Measurements from ENCODE around the gene CFD. TPM values are rescaled to one million over a fixed set of nuclear protein-coding genes. Genes with fewer than 3 reads are reported as not detected.

The CFD gene
- total RNA-seq, 1 donor from 2014 or later: 21.5 TPM

DNA sequence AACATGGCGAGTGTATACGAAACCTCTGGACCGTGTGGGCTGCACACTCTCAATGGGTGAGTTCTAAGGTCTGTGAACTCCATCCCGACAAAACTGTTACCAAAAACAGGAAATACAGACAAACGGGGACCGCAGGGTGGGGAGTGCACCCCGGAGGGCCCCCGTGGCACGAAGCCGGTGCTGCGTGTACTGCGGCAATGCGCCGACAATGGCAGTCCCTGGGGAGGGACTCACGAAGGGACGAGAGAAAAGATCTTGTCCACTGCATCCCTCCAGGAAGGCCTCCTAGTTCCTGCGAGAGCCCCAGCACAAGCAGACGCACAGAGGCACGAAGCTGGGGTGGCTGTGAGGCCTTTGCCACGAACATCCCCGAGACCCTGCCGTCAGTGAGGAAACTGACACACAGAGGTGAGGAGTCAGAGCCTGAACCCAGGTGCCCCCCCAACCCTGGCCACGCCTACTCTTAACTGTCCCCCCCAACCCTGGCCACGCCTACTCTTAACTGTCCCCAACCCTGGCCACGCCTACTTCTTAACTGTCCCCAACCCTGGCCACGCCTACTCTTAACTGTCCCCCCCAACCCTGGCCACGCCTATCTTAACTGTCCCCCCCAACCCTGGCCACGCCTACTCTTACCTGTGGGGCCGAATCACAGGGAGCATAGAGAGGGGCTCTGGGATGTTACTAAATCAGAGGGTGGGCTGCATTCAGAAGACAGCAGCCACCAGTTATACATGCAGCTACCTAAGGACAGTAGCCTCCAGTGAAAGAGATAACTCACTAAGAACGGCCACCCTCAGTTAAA, 29.3 kb downstream of the CFD start:
- ATAC-seq: no peak

DNA sequence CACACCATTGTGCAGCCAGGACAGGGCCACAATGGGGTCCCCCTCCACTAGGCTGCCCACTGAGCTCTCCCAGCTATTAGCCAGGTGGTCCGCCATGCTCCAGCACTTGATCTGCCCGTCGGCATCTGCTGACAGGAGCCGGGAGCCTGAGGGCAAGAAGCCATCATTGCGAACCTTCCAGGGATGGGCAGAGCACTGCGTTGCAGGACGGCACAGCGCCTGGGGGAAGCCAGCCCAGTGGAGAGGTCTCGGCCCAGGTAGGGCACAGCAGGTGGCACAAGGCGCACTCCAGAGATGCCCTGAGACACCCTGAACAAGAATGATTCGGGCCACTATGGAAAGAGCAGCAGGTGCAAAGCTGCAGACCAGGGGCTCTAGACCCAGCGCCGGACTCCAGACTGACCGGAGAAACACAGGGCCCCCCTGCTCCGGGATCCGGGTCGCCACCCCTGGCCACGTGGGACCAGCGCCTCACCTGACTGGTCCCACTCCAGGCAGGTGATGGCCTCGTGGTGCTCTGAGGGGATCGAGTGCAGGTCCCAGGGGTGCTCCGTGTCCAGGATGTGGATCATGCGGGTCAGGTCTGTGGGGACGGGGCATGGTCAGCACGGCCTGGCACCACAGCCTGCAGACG, 30.3 kb downstream of the CFD start:
- ATAC-seq: no peak

DNA sequence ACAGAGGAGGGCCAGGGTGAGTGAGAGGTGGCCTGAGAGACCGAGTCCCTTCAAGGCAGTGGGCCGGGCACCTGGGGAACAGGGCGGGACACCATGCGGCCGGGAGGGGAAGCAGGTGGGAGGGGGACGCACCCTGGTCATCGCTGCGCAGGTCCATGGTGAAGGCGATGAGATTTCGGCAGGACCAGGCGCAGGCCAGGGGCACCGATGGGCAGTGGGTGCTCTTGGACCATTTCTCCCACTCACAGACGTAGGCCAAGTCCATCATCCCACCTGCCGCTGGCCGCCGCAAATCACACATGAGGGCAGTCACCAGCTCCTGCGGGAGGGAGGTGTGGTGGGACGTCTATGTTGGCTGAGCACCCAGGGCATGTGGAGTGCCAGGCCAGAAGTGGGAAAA, 31.4 kb downstream of the CFD start:
- no peak for ATAC-seq

DNA sequence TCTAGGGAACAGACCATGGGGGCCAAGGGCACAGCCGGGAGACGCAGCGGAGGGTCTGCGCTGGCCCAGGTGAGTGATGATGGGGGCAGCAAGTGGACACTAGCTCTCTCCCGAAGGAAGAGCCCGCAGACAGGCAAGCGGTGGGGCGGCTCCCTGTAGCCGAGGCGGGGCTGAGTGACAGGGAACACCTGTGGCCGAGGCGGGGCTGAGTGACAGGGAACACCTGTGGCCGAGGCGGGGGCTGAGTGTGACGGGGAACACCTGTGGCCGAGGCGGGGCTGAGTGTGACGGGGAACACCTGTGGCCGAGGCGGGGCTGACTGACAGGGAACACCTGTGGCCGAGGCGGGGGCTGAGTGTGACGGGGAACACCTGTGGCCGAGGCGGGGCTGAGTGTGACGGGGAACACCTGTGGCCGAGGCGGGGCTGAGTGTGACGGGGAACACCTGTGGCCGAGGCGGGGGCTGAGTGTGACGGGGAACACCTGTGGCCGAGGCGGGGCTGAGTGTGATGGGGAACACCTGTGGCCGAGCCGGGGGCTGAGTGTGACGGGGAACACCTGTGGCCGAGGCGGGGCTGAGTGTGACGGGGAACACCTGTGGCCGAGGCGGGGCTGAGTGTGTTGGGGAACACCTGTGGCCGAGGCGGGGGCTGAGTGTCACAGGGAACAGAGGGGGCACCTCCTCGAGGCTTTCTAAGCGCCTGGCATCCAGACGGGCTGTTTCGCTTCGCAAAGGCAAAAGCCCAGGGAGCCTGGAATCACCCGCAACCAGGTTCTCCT, 32.1 kb downstream of the CFD start:
- ATAC-seq: peak; percentile 17

DNA sequence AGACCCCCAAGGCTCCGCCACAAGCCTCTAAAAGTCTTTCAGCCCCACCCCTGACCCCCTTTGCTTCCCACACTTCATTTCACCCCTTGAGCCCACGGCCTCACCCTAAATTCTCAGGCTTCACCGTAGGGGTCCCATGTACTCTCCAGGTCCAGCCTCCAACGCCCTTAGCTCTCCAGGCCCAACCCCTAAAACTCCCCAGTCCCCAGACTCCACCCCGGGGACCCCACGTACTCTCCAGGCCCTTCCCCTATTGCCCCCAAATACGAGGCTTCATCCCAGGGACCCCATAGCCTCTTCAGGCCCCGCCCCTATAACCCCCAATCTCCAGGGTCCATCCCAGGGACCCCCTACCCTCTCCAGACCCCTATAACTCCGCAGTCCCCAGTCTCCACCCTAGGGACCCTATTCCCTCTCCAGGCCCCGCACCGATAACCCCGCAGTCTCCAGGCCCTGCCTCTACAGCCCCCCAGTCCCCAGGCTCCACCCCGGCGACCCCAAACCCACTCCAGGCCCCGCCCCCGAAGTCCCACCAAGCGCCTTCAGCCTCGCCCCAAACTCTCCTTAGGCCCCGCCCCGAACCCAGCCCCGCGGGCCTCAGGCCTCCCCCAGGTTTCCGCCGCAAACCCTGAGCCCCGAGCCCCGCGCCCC, 32.9 kb downstream of the CFD start:
- ATAC-seq: peak; percentile 28

DNA sequence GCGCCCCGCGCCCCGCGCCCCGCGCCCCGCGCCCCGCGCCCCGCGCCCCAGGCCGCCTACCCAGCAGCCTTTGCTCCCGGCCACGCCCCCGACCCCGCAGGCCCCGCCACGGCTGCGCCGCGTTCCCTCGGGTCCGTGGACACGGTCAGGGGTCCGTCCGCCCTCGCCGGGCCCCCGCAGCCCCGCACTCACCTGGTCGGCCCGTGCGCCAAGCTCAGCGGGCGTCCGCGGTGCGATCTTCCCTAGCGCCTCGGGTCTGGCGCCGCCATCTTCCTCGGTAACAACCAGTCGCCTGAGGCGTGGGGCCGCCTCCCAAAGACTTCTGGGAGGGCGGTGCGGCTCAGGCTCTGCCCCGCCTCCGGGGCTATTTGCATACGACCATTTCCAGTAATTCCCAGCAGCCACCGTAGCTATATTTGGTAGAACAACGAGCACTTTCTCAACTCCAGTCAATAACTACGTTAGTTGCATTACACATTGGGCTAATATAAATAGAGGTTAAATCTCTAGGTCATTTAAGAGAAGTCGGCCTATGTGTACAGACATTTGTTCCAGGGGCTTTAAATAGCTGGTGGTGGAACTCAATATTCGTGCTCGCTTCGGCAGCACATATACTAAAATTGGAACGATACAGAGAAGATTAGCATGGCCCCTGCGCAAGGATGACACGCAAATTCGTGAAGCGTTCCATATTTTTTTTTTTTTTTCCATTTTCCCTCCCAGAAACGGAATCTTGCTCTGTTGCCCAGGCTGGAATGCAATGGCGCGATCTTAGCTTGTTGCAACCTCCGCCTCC, 33.6 kb downstream of the CFD start, which contains the start of the genes MED16 and RNU6-9:
Gene MED16 (minus strand): TSS at position 294 of the 796 bp plus-strand sequence. CDS start 2,056 bp downstream, outside the sequence.
Gene RNU6-9 (plus strand): TSS at position 591 of the 796 bp plus-strand sequence.
- peak; percentile 85 for ATAC-seq

DNA sequence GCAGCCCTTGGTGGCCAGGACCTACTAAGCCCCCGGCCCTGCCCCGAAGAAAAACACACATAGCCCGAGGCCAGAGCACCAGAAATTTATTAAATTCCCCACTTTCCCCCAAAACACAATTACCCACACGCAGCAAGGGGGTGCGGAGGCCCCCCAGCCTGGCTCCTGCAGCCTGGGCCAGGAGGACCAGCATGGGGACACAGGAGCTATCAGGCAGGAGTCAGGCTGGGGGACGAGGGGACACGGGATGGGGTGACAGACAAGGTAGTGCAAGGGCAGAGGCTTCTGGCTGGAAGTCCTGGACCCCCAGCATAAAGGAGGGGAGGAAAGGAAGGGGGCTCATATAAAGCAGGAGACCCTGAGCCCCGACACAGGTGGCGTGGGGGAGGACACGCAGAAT, 37.0 kb downstream of the CFD start:
- ATAC-seq: no peak

DNA sequence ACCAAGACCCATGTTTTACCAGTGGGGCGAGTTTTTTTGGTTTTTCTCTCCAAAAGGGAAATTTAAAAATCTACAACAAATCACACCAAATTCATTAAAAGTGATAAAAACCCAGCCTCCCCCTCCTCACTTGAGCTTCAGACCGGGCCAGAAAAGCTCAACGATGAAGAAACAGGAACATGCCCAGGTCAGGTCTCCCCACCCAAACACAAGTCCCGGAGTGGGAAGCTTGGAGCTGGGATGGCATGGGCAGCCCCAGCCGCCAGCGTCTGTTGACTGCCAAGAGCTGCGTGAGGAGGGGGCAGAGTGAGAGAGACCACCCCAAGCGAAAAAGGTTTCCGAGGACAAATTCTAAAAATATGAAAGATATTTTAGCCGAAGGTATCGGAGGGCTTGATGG, 37.5 kb downstream of the CFD start:
- ATAC-seq: no peak

DNA sequence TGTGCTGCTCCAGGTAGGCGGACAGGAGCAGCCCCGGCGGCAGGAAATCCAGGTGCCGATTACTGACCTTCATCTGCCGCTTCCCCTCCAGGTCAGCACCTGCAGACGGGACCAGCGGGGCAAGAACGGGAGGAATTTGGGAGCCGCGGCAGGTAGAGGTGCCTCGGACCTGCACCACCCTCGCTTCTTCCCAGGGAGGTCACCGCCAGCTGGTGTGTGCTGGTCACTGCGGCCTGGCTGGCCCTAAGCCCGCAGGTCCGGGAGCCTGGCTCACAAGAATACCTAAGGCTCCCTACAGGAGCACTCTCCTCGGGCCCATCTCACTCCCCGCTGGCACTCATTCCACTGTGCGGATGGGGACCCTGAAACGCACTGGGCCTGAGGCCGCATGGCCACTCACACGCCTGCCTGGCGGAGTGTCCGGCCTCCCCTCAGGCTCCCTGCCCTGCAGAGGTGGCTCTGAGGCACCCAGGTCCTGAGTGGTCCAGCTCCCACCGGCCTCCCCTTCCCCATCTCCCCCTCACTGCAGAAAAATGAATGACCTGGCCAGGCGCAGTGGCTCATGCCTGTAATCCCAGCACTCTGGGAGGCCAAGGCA, 38.1 kb downstream of the CFD start:
- ATAC-seq: no peak

DNA sequence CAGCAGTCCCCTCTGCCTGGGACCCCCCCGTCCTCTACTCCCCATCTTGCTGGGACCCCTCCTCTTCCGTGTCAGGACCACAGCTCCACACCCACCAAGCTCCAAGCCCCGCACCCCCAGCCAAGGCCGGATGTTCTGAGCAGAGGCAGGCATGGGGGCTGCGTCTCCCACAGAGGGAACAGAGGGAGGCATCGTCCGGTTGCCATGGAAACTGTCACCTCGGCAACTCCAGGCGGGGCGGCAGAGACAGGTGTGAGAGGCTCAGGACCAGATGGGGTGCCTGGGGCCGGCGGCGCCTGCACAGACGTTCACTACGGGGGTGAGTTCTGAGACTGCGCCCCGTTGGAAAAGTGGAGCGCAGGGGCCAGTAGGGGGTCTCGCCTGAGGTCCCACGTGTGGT, 39.2 kb downstream of the CFD start:
- ATAC-seq: no peak

DNA sequence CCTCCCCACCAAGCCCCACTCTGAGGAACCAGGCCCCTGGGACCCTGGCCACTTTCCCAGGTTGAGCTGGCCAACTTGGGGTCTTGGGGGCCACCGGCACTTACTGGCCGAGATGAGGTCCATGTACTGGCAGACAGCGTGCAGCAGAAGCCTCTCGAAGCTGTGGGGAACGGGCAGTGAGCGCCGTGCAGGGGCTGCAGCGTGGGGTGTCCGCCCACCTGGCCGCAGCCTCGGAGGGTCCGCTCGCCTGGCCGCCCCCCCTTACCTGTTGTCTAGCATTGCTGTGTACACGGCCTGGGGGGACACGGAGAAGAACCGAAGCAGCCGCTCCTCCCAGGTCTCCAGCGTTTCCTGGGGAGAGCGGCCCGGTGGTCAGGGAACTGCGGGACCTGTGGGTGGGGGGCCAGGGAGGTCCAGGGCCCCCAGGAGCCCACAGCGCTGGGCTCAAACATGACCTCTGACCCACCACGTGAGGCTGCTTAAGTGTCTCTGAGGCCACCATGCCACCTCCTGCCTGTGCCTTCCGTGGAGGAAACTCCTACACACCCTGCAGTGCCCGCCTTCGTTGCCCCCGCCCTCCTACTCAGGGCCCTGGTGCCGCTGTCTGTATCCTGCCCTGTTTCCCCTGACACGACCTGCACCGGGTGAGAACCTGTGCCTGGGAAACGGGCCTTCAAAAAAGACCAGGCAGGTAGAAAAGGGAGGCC, 40.0 kb downstream of the CFD start:
- no peak for ATAC-seq

DNA sequence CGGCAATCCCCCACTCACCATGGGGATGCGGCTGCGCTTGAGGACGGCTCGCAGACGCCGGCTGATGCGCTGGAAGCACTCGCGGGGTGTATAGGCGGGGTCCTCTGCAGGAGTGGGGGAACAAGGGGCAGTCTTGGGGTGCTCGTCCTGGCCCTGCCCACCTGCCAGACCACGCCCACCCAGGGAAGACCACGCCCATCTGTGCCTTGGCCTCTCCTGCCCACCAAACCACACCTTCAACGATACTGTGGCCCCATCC, 40.5 kb downstream of the CFD start:
- peak; percentile 7 for ATAC-seq

DNA sequence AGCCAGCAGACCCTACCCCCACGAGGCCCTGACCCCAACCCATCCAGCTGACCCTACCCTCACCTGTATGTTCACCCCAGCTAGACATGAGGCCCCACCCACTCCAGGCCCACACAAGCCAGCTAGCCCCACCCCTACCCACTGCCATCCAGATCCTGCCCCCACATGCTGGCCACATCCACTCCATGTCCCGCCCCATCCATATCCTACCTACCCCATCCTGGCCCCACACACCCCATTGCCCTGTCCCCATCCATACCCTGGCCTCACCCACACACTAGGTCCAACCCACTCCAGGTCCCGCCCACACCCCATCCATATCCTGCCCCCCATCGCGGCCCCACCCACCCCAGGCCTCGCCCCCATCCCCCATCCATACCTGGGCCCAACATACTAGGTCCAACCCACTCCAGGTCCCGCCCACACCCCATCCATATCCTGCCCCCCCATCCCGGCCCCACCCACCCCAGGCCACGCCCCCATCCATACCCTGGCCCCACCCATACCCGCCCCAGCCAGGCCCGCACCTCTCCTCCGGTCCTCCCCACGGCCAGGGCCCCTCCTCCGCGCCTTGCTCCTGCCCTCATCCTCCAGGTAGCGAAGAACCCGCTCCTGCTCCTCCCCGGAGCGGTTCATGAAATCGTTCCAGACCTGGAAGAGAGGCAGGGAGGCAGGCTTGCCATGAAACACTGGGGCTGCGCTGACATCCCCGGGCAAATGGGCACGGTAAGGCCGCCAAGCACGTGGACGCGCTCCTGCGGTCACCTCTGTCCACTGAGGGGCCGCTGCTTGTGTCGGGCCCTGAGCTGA, 41.0 kb downstream of the CFD start:
- ATAC-seq: peak; percentile 49

DNA sequence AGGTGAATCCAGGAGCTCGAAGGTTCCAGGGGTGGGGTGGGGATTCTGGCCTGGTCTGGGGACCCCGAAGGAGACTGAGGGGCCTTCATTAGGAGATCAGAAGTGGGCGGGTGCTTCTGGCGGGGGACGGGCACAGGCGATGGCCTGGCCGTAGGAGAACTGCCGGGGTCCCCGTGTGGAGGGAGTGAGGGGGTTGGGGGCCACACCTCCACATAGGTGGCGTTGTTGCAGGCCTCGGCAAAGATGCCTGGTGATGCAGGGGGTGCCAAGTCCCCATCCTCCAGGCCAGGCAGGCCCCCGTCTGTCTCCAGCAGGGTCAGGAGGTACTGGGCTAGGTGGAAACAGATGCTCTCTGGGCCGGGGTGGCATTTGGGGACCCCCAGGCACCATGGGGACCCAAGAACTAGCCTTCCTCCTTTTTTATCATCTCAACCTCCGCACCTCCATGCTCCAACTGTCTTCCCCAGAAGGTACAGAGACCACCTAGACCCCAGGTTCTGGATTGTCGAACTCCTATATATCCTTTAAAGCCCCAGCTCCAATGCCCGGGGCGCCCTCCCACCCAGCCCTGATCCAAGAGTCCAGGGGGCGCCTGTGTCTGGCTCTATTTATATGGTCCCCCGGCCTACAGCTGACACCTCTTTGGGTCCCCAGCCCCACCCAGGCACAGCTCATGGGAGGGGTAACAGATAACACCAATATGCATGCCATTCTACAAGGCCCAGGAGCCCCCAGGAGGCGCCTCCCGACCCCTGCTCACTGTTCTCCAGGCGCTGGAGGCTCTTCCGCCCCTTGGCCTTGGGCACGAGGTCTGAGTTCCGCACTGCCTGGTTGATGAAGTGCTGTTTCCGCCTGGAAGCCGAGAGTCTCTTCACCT, 42.0 kb downstream of the CFD start:
- no peak for ATAC-seq

DNA sequence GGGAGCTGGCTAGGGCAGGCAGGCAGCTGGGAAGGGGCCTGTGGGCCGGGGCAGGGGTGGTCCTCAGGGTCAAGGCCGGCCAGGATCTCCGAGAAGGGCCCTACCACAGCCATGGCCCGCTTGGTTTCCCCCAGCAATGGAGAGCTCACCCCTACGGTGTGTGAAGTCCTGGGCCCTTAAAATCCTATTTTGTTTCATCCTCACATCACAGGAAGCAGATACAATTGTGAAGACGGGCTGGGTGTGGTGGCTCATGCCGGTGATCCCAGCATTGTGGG, 42.6 kb downstream of the CFD start:
- ATAC-seq: no peak

DNA sequence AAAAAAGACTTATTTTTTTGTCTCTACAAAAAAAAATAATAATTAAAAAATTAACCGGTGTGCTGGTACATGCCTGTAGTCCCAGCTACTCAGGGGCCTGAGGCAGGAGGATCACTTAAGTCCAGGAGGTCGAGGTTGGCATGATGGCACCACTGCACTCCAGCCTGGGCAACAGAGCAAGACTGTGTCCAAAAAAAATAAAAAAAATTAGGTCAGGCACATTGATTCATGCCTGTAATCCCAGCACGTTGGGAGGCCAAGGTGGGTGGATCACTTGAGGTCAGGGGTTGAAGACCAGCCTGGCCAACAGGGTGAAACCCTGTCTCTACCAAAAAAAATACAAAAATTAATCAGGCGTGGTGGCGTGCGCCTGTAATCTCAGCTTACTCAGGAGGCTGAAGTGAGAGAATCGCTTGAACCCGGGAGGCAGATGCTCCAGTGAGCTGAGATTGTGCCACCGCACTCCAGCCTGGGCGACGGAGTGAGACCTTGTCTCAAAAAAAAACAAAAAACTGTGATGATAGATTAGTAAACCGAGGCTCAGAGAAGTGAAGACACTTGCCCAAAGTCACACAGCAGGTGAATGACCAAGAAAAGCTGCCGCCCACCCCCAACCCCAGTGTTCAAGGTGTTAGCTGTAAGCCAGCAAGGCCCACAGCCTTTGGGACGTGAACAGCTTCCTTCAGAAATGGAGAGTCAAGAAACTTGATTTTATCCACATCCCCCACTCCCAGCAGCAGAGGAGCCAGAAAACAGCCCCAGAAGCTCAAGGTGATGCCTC, 43.2 kb downstream of the CFD start:
- ATAC-seq: no peak

DNA sequence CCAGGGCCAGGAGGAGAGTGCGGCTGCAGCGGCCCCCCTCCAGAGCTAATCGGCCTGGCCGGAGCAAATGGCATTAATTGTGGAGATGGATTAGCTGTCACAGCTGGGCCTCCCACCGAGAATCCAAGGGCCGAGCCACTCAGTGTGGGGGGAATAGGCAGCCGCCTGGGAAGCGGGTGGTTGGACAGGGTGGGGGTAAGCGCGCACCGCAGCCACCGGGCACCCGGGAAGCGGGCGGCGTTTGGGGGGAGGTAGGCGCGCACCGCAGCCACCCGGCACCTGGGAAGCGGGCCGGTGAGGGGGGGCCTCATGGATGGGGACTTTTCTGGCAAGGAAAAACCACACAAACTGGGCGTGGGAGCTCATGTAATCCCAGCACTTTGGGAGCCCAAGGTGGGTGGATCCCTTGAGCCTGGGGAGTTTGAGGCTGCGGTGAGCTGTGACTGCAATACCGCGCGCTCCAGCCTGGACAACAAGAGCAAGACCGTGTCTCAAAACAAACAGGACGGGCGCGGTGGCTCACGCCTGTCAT, 43.9 kb downstream of the CFD start:
- no peak for ATAC-seq

DNA sequence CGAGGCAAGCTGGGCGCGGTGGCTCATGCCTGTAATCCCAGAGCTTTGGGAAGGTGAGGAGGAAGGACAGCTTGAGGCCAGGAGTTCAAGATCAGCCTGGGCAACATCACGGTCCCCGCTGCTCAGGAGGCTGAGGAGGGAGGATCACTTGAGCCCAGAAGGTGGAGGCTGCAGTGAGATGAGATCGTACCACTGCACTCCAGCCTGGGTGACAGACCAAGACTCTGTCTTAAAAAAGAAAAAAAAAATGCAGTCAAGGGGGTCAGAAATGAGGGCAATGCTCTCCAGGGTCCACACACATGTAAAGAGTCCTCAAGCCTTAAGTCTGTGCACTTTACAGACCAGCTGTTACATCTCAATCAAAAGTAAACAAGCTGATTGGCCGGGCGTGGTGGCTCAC, 45.1 kb downstream of the CFD start:
- ATAC-seq: no peak
